COLO829 (cell line): Measurements from ENCODE around the gene OR5AP2.
"Not testable (repeated sequence)": the region's sequence is repeated elsewhere in the genome, so short reads cannot be mapped to it uniquely, and the experiment has no call there.

ENCODE experiments used
- DNase-seq: peaks from one replicate; pipeline ENCODE4 v3.0.0; 2012; ENCODE audit warnings: low spot score

OR5AP2 gene

DNA sequence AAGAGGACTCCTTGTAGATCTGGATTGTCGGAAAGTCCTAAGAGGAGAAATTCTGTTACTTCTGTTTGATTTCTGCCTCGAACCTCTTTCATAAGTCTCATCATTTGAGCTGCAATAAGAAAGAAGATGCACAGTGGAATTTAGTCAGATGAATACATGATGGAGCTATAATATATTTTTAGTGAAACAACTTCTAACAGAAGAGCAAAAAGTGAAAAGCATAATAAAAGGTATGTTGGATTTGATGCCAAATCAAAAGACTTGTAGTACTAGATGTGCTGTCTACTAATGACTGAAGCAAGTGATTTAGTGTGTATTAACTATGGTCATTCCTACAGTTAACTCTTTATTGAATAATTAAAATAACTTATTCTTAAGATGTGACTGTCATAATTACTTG lies at the start of gene OR5AP2:
Gene OR5AP2 (minus strand): TSS at position 101 of the 400 bp plus-strand sequence. CDS start 0 bp downstream, at position 101.
- DNase-seq = no peak

DNA sequence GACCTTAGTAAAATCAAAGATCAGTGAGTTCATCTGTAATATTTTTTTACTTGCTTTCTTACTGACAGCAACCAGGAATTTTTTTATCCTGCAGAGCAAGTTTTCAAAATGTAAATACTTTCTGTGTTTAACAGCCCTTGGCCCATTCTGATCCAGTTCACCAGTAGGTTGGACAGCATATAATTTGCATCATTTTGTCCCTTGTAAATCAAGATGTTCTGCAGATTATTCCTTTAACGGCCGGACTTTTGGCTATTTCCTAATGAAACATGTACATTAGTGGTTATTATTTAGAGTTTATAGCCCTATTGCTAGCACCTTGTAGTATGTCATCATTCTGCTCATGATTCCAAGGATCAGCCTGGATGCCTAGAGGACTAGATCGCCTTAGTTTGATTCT lies 48.9 kb upstream of the OR5AP2 start:
- DNase-seq = not testable (repeated sequence)

DNA sequence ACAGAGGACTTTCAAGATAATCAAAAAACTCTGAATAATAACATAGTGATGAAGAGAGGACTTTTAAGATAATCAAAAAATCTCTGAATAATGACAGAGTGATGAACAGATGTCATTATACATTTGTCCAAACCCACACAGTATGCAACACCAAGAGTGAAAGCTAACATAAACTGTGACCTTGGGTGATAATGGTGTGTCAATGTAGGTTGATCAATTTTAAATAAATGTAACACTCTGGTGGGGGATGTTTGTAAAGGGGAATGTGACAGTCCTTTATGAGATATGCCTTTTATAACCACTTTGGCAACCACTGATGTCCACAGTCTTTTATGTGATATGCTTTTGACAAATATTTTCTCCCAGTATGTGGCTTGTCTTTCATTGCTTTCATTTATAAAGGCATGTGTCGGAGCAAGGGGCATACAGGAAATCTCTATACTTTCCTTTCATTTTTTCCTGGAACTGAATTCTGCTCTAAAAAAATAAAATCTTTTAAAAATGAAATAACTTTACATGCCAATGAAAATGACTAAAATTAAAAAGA lies 46.4 kb upstream of the OR5AP2 start:
- no peak for DNase-seq

DNA sequence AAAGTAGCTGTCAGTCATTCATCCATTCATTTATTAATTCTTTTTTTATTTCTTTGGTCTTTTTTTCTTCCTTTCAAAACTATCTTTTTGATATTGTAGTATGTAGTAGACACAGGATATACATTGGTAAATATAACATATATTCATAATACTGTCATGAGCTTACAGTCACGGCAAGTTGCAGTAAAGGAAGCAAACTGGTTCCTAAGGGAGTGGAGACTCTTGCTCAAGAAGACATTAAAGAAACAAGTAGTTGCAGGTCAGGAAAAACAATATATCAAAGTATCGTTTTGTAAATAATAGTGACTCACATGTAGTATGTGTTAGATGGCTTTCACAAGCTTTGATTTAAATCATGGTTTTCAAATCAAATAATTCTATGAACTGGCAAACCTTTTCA lies 28.7 kb upstream of the OR5AP2 start:
- DNase-seq = no peak

DNA sequence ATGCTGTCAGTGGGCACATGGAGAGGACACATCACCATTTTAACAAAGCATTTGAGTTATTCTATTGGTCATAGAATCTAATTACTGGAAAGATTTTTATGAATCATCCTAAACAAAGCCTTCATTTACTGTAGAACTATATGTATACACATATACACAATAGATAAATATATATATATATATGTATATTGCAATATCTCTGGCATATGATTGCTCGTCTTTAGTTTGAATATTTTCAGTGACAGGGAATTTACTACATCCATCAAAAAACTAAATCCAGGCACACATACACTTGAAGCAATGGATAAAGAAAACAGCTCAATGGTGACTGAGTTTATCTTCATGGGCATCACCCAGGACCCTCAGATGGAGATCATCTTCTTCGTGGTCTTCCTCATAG lies 21.1 kb upstream of the OR5AP2 start, which contains the start of gene OR5AR1:
Gene OR5AR1 (plus strand): TSS at position 301 of the 400 bp plus-strand sequence. CDS start 0 bp downstream, at position 301.
- no peak for DNase-seq

DNA sequence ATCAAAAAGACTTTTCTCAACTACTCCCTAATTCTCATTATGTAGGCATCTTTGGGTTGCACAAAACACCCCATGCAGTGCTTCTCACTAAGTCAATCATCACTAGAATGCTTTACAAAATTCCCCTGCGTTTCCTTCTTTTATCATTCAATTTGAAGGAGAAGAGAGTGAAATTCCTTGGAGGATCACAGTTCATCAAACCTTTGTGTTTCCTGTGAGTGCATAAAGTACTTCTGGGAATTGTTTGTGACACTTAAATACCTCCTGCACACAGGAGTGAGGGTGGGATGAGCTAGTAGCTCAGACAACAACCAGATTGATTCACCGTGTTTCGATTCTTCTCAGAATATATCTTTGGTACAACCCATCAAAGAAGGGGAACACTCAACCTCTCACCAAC lies 17.5 kb upstream of the OR5AP2 start:
- DNase-seq = no peak

DNA sequence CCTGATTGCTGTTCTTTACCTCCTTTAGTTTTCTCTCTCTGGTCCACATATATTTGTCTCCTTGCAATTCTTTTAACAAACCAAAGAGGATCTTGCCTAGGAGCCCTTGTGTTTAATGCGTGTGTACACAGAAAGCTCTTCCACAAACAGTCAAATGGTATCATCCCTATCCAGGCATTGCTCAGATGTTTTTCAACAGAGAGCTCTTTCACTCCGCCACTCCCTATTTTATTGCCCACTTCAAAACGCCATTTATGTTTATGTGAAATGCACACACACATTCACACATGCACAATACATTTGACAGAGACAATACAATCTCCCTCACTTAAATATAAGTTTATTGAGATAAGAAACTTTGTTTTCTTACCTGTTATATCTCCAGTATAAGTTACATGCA lies 4.7 kb downstream of the OR5AP2 start:
- DNase-seq = no peak

DNA sequence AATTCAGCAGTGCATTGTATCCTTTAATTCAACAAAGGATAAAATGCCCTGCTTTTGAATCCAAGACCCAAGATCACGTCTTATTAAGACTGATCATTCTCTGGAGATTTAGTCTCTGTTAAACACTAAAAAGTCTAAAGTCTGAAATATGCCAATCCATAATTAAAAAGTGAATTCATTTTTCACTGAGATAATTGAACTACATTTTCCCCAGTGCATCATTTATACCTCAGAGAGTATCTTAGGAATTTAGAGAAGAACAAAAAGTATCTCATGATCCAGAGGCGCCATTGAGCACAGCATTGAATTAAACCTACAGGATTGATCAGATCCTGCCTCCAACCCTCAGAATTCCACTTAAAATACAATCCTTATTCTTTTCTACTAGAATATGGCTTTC lies 5.4 kb downstream of the OR5AP2 start:
- no peak for DNase-seq

DNA sequence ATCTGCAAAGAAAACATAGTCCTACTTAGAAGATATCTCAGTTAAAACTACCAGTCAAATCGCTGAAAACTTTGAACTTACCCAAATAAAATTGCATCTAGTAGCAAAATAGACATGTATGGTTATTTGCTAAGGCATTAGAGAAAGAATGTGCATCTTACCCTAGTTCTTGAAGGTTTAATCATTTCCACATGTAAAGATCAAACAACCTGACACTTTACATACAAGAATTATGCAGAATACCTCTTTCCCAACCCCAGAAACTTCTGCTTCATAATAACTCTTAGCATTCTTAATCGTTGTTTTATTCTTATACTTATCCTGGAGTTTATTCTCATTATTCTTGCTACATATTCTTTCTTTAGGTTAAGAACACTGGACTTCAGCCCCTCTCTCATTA lies 9.9 kb downstream of the OR5AP2 start:
- DNase-seq = no peak

DNA sequence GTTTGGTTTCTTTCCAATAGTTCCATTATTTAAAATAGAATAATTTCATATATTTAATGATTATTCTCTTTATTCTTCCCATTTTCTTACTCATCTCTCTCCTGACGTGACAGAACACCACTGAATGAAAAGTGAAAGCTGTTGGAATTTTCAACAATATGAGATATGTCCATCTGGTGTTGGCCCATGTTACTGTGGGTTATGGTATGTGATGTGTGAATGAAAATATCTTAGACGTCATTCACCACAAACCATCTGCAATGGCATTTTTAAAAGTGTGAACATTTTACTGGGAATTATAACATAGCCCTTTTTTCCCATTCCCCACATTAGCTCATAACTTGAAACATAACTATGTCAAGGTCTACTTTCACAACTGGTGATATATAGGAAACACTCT lies 16.3 kb downstream of the OR5AP2 start:
- DNase-seq = no peak

DNA sequence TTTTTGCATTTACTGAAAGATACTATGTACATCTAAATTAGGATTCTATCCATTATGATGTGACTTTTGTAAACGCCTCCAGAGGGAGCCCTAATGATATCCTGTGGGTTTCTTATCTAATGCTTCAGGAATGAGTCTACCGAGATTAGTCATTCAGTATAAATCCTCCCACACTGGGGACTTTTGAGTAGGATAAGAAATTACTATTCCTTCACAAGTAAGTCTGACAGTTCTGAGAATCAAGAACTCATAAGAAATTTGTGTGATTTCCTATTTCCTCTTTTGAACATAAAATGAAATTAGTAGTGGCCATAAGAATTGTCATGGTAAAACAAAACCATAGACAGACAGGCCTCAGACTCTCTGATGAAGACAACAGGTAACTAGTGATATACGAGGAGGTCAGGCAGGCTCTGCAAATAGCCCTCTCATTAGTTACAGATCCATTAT lies 17.6 kb downstream of the OR5AP2 start:
- DNase-seq = peak; percentile 80

DNA sequence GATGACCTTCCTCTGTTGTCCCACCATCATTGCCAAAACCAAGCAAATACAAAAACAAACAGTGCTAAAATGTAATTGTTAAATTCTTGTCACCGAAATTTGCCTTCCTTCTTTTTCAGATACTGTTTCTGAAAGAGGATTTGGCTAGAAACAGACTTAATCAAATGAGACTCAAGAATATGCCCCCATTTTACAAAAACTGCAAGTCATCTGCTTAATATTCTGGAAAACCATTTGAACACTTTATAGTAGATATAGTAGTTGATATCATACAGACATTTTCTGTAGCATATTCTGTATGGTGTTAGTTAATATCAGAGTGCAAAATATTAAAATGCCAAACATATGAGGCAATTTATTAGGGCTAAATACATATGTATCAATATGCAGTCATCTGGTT lies 31.1 kb downstream of the OR5AP2 start:
- DNase-seq = no peak

DNA sequence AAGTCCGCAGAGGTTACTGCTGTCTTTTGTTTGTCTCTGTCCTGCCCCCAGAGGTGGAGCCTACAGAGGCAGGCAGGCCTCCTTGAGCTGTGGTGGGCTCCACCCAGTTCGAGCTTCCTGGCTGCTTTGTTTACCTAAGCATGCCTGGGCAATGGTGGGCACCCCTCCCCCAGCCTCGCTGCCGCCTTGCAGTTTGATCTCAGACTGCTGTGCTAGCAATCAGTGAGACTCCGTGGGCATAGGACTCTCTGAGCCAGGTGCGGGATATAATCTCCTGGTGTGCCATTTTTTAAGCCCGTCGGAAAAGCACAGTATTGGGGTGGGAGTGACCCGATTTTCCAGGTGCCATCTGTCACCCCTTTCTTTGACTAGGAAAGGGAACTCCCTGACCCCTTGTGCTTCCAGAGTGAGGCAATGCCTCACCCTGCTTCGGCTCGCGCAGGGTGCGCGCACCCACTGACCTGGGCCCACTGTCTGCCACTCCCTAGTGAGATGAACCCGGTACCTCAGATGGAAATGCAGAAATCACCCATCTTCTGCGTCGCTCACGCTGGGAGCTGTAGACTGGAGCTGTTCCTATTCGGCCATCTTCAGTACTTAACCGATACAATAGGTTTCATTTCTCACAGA lies 50.0 kb downstream of the OR5AP2 start:
- not testable (repeated sequence) for DNase-seq
